NCI-H1048 (cell line): Measurements from ENCODE around the gene HSD17B1.
"Not testable (repeated sequence)": the region's sequence is repeated elsewhere in the genome, so short reads cannot be mapped to it uniquely, and the experiment has no call there.

Experiments
- DNase-seq: peaks from one replicate; lab custom pipeline; 2025; lab: John Stamatoyannopoulos, UW

HSD17B1 gene, protein sequence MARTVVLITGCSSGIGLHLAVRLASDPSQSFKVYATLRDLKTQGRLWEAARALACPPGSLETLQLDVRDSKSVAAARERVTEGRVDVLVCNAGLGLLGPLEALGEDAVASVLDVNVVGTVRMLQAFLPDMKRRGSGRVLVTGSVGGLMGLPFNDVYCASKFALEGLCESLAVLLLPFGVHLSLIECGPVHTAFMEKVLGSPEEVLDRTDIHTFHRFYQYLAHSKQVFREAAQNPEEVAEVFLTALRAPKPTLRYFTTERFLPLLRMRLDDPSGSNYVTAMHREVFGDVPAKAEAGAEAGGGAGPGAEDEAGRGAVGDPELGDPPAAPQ

DNA sequence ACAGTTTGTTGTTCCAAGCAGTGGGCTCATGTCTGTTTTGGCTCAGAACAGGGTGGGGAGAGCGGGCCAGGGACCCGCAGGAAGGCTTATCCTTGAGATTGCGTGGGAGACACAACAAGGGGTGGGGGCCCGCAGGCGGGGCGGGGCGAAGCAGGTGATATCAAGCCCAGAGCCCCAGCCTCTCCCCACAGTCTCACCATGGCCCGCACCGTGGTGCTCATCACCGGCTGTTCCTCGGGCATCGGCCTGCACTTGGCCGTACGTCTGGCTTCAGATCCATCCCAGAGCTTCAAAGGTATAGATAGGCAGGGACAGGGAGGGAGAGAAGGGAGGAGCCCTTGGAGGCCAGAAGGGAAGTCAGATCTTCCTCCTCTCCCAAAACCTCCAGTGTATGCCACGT, at the start of gene HSD17B1:
TSS of gene HSD17B1 (plus strand) at position 188 of the 400 bp plus-strand sequence. CDS start at position 199, 11 bp downstream.
- DNase-seq: not testable (repeated sequence)

DNA sequence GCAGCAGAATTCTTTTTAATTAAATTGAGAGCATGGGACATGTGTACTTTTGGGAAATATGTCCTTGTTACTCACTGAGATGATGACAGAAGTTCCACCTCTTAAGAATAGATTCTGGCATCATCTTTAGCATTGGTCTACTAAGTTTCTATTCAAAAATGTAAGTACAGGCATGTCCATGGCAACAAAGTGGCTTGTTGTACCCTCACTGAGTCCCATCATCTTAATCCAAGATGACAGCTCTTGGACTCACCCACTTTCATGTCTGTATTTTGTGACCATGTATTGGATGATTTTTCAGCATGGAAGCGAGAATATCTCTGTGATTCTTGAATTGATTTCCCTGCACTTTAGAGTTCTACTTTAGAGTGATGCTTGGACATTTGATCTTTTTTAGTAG, 49.8 kb upstream of the HSD17B1 start:
- DNase-seq: no peak

DNA sequence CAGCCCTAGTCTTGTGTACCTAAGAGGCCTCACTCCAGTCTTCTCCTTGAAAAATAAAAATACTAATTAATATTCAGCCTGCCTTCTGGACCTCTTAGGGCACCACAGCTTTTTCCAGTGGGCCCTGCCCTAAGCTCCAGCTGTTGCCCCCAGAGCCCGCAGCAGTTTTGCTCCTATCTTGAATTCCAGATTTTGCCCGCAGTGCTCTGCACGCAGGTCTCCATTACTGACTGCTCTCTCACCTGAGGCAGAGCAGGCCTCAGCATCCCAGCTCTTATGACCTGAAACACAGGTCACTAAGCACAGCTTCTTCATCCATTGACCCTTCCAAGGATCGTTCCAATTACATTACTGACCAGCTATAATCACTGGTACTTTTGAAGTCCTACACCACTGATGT, 45.1 kb upstream of the HSD17B1 start:
- no peak for DNase-seq

DNA sequence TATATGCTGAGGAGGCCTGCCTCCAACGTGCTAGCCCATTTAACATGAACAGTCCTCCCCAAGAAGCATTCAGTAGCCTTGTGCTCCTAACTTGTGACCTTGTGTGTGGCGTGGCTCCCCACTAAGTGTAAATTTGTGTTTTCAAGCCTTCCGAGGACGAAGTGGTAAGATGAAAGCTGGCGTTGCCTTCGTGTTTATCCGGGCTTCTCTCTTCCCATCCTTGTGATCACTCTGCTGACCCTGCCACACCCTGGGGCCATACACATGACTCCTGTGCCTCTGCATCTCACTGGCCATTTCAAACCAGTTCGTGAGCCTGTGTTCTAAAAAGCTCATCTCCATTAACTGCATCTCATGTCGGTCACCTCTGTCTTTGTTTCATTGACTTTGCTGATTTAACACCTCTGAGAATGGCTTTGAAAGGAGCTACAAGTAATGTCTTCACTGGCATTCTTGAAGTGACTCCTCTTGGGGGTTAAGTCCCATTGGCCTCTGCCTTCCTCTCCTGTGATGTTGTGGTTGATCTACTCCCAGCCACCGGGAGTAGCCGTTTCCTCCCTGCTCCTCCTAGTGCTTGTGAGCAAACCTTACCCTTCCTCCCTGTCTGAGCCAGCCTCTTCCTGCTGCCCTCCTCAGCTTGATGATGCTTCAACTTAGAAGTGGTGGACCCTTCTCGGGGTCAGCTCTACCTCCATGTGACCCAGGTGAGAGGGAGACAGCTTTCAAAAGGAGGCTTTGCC, 44.1 kb upstream of the HSD17B1 start:
- no peak for DNase-seq

GRCh38 chr17:42509409-42509808, 43.3 kb upstream of the HSD17B1 start:
- DNase-seq: no peak

- no peak for DNase-seq
Measured at GRCh38 chr17:42509841-42510240, 42.9 kb upstream of the HSD17B1 start.

- no peak for DNase-seq
Measured at GRCh38 chr17:42512246-42512645, 40.5 kb upstream of the HSD17B1 start.

- DNase-seq: no peak
Measured at GRCh38 chr17:42512733-42513251, 39.9 kb upstream of the HSD17B1 start.

DNA sequence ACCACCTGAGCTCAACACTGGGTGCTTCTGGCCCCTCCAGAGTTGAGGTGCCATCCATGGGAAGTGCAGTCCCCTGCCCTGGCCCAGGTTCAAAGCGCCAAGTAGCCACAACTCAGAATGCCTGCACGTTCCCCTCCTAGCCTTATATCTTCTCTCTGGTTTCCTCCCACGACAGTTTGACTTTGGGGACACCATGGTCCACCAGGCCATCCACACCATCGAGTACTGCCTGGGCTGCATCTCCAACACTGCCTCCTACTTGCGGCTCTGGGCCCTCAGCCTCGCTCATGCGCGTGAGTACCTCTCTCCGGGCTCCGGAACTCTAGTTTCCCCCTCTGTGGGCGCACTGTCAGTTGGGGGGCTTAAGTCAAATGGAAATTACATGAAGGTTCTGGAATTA, 39.0 kb upstream of the HSD17B1 start:
- DNase-seq: no peak

- no peak for DNase-seq
Measured at GRCh38 chr17:42514279-42514678, 38.4 kb upstream of the HSD17B1 start.

DNA sequence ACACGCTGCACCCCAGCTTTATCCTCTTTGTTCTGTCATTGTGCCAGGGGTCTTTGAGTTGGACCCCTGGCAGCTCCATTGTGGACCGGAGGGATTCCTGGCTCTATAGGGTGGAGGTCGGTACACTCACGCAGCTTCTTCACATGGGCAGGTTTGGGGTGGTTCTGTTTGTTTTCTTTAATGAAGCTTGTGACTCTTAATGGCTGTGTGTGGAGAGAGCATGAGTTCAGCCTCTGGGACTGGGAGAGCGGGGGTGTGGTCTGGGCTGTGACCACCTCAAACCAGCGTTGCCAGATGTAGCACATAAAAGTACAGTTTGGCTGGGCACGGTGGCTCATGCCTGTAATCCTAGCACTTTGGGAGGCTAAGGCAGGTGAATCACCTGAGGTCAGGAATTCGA, 37.9 kb upstream of the HSD17B1 start:
- DNase-seq: no peak

DNA sequence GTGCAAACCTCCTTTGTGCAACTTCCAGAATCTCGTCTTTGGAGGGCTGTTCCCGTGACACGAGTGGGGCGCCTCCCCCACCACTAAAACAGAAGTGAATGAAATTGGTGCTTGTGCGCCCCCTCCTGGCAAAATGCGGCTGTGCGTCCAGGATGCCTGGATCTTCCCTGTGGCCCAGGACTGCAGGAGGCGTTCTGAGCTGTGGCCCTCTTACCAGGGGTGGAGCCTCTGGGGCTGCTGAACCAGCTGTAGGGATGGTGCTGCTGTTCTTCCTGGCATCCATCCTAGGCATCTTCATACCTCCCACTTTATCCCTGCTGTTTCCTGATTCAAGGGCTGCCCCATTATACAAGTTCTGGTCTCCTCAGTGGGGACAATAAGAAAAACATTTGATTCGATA, 35.2 kb upstream of the HSD17B1 start:
- no peak for DNase-seq

DNA sequence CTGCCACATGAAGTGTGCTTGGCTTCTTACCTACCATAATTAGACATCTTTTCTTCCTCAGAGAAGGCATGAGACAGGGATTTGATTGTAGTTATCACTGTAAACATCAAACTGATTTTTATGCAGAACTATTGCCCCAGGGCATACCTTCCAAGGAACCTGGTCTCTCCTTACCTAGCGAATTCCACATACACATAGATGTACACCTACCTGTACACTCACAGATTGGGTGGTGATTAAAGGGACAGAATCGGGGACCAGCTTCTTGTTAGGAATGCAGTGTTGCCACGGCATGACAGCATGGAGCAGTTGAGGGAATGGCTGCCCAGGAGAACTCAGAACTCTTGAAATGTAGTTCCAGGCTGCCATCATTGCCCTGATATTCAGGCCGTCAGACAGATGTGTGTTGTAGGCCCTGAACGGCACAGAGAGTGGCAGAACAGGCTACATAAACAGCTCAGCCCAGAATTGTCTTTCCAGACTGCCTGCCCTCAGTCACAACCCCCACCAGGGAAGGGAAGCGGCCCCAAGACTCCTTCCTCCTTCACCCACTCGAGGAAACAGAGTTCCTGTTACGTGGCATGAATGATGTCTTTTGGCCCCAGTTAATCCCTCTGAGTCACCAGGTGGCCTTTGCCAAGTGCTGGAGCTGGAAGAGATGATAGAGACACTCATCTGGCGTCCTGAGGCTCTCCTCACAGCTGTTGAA, 34.5 kb upstream of the HSD17B1 start:
- DNase-seq: no peak

DNA sequence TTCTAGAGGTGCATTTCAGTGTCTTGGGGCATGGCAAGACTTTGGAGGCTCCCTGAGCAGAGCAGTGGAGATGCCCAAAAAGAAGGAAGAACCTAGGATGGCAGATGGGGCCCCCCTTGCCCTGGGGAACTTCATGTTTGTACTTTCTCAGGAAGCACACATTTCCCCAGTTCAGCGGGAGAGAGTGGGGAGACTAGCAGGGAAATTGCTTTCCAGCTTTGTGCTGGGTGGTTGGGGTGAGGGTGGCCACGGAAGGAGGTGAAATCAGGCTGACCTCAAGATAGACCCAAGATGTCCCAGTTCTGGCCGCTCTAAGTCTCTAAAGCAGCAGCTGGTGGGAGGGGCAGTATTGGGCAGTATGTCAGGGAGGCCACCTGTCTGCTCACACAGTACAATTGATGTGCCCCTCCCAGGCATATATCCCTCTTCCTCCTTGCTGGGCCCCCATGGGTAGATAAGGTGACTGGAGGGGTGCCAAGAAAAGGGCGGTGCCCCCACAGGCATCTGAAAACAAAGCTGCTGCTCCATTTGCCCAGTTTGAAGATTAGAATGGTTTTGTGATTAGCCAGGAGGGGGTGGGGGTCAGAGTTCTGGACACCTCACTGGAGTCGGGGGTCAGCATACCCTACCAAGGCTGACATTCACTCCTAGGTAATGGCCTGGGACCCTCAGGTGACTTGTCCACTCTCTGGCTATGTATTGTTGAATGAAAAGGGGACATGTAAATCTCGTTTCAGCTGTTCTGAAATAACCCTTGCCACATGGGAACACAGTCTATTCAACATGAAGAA, 33.8 kb upstream of the HSD17B1 start:
- DNase-seq: no peak

DNA sequence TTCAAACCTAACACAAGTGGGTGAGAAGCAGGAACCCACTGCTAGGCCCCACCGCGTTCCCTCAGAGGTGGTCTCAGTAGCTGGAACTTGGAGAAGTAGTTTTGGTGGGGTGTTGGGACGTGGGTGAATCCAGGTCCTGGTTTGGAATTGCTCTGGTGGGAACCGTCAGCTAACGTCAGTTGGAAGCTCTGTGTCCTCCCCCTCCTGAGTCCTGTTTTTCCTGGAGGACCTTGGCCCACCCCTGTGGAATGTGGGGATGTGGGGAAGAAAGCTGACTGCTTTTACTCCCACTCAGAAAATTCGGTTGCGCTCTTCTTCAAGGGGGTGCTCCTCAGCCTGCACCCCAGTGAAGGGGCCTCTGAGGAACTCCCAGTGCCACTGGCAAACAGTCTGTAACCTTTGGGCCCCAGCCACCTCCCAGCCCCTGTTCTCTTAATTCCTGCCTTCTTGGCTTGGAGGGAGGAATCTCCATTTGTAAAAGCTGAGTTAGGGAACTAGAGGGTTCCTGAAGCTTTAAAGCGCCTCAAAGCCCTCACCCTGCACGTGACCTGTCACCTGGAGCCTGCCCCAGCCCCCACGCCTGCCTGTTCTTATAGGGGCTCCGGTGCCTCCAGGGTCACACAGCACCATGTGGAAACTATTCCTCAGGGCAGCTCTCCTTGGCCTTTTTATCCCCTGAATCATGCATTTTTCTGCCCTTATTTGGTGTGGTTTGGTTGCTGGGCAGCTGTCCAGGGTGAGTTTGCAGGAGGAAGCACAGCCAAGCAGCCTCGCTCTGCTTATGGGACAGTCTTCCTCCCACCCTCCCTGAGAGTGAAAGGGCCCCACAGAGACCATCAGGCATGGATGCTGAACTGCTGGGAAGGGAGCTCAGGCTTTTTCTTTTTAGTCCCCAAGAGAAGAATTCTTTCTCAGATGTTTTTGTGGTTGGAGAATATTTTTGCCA, 32.9 kb upstream of the HSD17B1 start:
- DNase-seq: no peak

DNA sequence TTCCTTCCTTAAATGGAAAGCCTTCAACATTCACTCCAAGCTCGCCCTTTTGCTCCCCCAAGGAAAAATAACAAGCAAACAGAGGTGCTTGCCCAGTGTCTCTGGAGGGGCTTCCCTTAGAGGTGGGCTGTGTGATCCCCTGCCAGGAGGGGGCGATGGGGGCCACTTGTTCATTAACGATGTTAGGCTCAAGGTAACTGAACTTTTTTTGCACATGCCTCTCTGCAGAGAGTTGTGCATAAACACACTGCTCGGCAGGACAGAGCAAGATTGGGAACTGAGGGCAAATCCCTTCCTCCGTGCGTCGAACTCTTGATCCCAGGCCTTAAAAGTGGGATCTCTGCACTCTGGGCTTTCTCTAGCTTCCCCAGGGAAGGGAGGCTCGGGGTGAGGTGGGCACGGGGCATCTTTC, 32.2 kb upstream of the HSD17B1 start:
- no peak for DNase-seq

GRCh38 chr17:42521036-42521435, 31.7 kb upstream of the HSD17B1 start:
- no peak for DNase-seq

GRCh38 chr17:42521666-42522262, 31.0 kb upstream of the HSD17B1 start:
- DNase-seq: no peak

GRCh38 chr17:42522263-42522790, 30.4 kb upstream of the HSD17B1 start:
- no peak for DNase-seq

DNA sequence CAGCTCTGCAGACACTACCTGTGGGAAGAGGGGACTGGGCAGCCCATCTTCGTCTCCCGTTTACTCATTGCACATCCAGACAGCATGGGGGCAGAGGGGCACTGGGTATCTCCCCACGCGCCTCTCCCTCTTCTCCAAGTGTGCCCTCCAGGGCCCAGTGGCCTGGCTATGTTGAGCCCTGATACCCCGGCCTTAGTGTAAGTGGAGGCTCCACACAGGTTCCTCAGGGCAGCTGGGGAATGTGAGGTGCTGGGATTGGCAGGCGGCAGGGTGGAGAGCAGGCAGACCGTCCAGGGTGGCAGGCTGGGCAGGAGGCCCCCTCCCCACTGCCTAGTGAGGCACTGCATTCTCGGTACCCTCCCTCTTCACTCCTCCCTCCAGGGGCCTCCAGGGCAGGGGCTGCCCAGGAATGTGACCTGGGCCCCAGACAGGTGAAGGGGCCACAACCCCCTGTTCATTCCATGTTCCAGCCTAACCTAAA, 29.9 kb upstream of the HSD17B1 start:
- DNase-seq: no peak
